Mucosa of descending colon (tissue), 3 donors: ENCODE data around the gene GOLGA8H. TPM values are rescaled to one million over a fixed set of nuclear protein-coding genes. Genes with fewer than 3 reads are reported as not detected.
"Not testable (repeated sequence)": the region's sequence is repeated elsewhere in the genome, so short reads cannot be mapped to it uniquely, and the experiment has no call there.

Experiments used
- ATAC-seq: fragments of 200-7000 bp; cut with Tn5 transposase; one replicate; pipeline ENCODE4 v1.9.1; 2020; ENCODE audit warnings: mild to moderate bottlenecking, moderate library complexity
- DNase-seq, 3 donors: peaks; one replicate each; pipeline ENCODE4 v3.0.0-alpha.2; 2020
- H3K36me3 ChIP-seq: fragments of 200-600 bp; one replicate; pipeline ENCODE4 v1.8.0; 2021; ENCODE audit warnings: low read depth, mild to moderate bottlenecking
- H3K4me1 ChIP-seq: fragments of 200-600 bp; one replicate; pipeline ENCODE4 v1.8.0; 2021; ENCODE audit warnings: low read depth, mild to moderate bottlenecking
- H3K4me3 ChIP-seq: fragments of 200-600 bp; one replicate; pipeline ENCODE4 v1.8.0; 2021; ENCODE audit warnings: mild to moderate bottlenecking
- H3K9me3 ChIP-seq: fragments of 200-600 bp; one replicate; pipeline ENCODE4 v1.8.0; 2021; ENCODE audit warnings: mild to moderate bottlenecking
- CTCF ChIP-seq: fragments of 200-600 bp; IDR thresholded peaks from one replicate; pipeline ENCODE4 v1.8.0; 2022; ENCODE audit warnings: antibody characterized with exemption, mild to moderate bottlenecking
- intact Hi-C, 2 donors: fragments of 100-400 bp; cut with DNase I in 1 of 2; cut with micrococcal nuclease in 1 of 2; formaldehyde crosslinking; loops; one replicate each; pipeline versions ENCODE4 v1.11.0 to v1.11.1; 2022; cut with DNase I, micrococcal nuclease
- long read RNA-seq, 2 donors: library from polyadenylated mRNA; unstranded; transcript quantifications; one replicate each; pipeline ENCODE4 v2.0.0, GENCODE V29; 2019 to 2021
- total RNA-seq, 3 donors: library from RNA; stranded (reverse); fragmentation: NEBNext Ultra II Directional in 2 of 3; extraction: Animal tissue kit (Norgen Biotek cat#: 25700) in 2 of 3; gene quantifications; one replicate each; pipeline versions ENCODE4 v1.2.1 to v1.2.4, GENCODE V29; 2021 to 2023
- donor health status: DM: no; HTN: no; CAD: no; lungs with moderate emphysema.
- donor health status: DM: no; HTN: no; CAD: no.
- donor health status: DM: no; HTN: yes; CAD: no.

GOLGA8H gene
- under 1 TPM in 2 of 3 donors, not detected in 1; 0.19 to 0.20 TPM for total RNA-seq
- long read RNA-seq, donor 1: 0 reads
- long read RNA-seq, donor 2: 0 reads

DNA sequence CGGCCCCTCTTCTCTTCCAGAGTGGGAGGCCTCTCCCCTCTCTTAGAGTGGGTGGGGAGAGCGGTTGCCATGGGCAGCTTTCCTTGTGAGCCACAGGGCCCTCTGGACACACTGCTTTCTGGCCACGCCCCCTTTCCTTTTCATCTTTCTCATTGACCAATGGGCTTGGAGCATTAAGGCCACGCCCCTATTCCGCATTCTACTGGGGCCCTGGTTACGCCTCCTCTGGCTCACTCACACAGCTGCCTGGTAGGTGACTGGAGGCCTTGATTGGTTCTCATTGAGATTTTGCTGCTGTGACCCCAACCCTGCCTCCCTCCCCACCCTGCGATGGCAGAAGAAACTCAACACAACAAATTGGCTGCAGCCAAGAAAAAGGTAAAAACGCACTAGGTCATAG, at the start of gene GOLGA8H:
GOLGA8H (plus strand) TSS at position 233 of the 400 bp plus-strand sequence; CDS start at position 331, 98 bp downstream.
- H3K9me3 ChIP-seq, intact Hi-C loops, DNase-seq, ATAC-seq, H3K36me3 ChIP-seq, H3K4me3 ChIP-seq, H3K4me1 ChIP-seq: not testable (repeated sequence)

DNA sequence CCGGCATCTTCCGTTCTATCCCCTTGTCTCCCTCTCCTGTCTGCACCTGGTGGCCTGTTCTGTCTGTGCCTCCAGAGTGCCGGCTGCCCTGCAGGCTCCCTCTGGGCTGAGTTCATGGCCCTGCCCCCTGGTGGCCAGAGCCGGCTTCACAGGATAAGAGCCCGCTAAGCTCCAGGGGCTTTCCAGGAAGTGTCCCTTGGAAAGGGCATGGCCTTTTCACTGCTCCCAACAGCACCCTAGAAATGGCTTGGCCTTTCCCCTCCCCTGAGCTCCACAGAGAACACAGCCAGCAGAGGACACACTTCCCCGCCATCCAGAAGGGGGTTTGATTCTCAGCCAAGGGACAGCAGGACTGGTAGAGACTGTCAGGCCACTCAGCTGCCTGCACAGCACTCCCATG, 36.9 kb upstream of the GOLGA8H start:
- TF ChIP-seq CTCF: peak; percentile 23
- DNase-seq: peak in 1 of 3 donors; percentile 50
- H3K4me1 ChIP-seq, H3K4me3 ChIP-seq, H3K36me3 ChIP-seq, H3K9me3 ChIP-seq, intact Hi-C loops: not testable (repeated sequence)
- peak; percentile 64 for ATAC-seq

DNA sequence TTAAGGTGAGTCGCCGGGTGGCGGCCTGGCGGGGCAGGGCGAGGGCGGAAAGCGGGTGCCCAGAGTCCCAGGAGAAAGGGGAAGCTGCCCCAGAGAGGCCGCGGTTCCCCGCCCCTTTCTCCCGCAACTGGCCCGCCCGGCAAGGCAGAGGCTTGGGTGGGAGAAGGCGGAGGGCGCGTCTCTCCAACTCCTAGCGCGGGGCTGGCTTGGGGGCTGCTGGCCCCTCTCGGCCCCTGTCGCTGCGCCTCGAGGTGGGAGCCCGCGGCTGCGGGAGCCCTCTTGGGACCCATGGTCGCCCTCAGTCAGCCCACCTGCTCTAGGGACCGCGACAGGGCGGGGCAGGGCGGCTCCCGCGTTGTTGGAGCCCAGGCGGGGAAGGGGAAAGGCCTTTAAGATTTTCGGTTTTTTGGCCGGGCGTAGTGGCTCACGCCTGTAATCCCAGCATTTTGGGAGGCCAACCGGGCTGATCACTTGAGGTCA, 30.8 kb upstream of the GOLGA8H start:
- not testable (repeated sequence) for DNase-seq, H3K4me3 ChIP-seq

DNA sequence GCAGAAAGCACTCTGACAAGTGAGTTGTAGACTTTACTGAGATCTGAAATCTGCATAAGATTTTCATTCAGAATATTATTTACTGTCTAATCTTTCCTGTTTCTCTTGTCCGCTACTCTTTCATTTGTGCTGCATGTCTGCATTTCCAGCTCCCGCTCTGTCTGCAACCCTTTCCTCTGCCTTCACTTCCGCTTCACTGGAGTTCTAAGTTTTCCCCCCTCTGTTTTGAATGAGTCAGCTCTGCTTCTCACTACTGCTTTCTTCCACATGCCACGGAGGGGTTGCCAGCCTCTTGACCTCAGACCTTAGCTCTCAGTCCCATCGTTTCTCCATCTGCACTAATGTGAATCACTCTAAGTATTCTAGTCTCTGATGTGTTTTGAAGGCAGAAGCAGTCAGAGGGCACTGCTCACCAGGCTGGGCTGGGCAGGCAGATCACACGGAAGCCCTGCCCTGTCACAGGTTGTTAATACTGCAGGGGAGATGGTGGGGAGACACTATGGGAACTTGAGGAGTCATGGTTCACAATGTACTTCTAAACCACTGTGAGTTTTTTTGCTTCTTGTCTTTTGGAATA, 24.3 kb upstream of the GOLGA8H start:
- H3K4me1 ChIP-seq, ATAC-seq, H3K9me3 ChIP-seq, DNase-seq, H3K36me3 ChIP-seq, H3K4me3 ChIP-seq, intact Hi-C loops: not testable (repeated sequence)

More for the DNA sequence above, 30.8 kb upstream of the GOLGA8H start:
- H3K9me3 ChIP-seq, intact Hi-C loops, H3K36me3 ChIP-seq, H3K4me1 ChIP-seq: not testable (repeated sequence)
- peak; percentile 81 for ATAC-seq

DNA sequence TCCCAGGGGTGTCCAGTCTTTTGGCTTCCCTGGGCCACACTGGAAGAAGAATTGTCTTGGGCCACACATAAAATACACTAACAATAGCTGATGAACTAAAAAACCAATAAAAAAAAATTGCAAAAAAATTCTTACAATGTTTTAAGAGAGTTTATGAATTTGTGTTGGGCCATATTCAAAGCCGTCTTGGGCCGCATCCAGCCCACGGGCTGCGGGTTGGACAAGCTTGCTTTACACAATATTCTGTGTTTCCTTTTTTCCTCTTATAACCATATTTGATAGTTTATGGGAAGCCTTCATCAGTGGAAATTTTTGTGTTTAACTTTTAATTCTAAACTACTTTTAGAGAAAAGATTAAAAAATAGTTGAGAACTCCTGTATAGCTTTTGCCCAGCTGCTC, 23.1 kb upstream of the GOLGA8H start:
- DNase-seq, intact Hi-C loops, H3K36me3 ChIP-seq, H3K4me3 ChIP-seq, ATAC-seq, H3K4me1 ChIP-seq, H3K9me3 ChIP-seq: not testable (repeated sequence)

GRCh38 chr15:30598953-30599352, 4.9 kb upstream of the GOLGA8H start:
- intact Hi-C loops, H3K4me3 ChIP-seq, H3K36me3 ChIP-seq, ATAC-seq, H3K4me1 ChIP-seq, H3K9me3 ChIP-seq, DNase-seq: not testable (repeated sequence)

DNA sequence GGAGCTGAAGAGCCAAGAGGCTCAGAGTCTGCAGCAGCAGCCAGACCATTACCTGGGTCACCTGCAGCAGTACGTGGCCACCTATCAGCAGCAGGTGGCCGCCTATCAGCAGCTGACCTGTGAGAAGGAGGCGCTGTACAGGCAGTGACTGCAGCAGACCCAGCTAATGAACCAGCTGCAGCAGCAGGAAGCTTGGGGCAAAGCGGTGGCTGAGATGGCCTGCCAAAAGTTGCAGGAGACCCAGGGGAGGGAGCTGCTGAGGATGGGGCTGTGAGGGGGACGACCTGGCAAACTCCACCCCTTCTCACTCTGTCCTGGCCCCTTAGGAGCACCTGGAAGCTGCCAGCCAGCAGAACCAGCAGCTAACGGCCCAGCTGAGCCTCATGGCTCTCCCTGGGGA, 8.4 kb downstream of the GOLGA8H start:
- H3K4me1 ChIP-seq, H3K4me3 ChIP-seq, H3K9me3 ChIP-seq, DNase-seq, intact Hi-C loops, H3K36me3 ChIP-seq, ATAC-seq: not testable (repeated sequence)

DNA sequence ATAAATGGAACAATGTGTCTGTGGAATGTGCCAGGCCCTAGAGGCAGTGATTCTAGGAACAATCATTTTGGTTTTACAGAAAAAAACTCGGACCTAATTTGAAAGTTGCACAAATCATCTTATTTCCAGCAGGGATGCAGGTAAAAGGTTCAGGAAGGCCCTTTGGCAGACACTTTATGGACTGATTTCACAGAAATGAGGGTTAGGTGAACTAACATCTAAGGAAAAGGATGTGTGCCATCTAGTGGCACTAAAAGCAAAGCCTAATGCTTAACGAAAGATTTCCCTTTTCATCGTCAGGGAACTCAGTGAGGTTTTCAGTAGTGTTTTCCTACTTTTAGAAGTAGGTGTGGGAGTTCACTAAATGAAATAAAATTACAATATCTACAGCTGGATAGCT, 17.5 kb downstream of the GOLGA8H start:
- H3K4me3 ChIP-seq, H3K36me3 ChIP-seq, ATAC-seq, intact Hi-C loops, H3K9me3 ChIP-seq, DNase-seq, H3K4me1 ChIP-seq: not testable (repeated sequence)

DNA sequence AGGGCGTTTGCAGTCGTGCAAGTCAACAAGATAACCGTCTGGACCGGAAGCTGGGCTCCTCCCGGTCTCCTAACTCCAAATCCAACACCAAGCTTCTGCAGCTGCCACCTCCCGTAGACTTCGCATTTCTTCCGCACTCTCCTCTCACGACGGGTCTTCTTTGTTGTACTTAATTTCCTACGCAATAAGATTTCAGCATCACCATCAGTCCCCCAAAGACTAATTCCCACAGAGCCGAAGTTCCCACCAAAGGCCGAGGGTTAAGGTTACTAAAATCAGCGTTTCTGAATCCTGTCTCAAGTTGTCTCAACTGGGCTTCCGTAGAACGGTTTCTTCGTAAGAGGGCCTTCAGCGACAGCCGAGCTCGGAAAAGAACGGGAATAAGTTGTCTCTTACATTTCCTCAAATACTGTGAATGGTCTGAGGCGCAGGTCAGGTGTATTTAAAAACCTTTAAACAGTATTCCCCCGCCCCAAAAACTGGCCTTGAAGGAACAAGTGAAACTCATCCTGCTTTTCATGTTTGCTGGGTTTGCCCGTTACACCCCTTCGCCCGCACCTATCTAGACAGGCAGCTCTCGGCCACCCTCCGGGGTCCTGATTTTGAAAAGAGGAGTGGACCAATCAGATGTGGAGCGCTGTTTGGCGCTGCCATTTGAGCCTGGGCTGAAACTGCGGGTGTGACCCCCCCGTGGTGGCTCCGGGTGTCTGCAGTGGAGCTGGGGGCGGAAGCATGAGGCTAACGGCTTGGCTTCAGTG, 21.8 kb downstream of the GOLGA8H start, which contains the start of gene ARHGAP11B:
ARHGAP11B (plus strand) TSS at position 693 of the 758 bp plus-strand sequence.
- H3K4me3 ChIP-seq: peak within 1 kb of the TSS; percentile 44
- H3K4me1 ChIP-seq, H3K9me3 ChIP-seq, H3K36me3 ChIP-seq, intact Hi-C loops: not testable (repeated sequence)
- DNase-seq (peak; percentile 95 to 98 (median 96)), ATAC-seq (peak; percentile 98)

GRCh38 chr15:30626194-30626565, 22.4 kb downstream of the GOLGA8H start:
- DNase-seq (peak in 2 of 3 donors; percentile 13 to 39), ATAC-seq (peak; percentile 7)

DNA sequence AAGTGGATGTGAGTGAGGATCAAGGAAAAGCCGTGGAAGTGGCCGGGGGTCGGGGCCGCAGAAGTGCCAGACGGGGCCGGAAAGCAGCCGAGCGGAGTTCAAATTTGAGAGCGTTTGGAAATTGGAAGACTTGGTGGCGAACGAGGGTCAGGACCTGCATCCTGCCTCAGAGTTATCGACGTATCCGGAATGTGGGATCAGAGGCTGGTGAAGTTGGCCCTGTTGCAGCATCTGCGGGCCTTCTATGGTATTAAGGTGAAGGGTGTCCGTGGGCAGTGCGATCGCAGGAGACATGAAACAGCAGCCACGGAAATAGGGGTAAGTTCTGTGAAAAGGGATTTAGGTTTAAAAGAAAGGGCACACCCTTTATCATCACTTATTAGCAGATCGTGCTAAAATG, 22.8 kb downstream of the GOLGA8H start:
- intact Hi-C loops, H3K9me3 ChIP-seq, H3K36me3 ChIP-seq, DNase-seq, H3K4me1 ChIP-seq, H3K4me3 ChIP-seq: not testable (repeated sequence)
- peak; percentile 4 for ATAC-seq

More at GRCh38 chr15:30626194-30626565, 22.4 kb downstream of the GOLGA8H start:
- intact Hi-C loops, H3K4me1 ChIP-seq, H3K36me3 ChIP-seq, H3K9me3 ChIP-seq: not testable (repeated sequence)
- H3K4me3 ChIP-seq: peak overlapping the region; percentile 44
